SK-N-MC (cell line): ENCODE data around the gene FAM131B.

Experiments
- EZH2 ChIP-seq: fragments of 200-600 bp; sonication (generic); IDR thresholded peaks from one replicate; pipeline ENCODE4 v1.6.1; 2017; ENCODE audit warnings: antibody characterized with exemption
- POLR2AphosphoS5 ChIP-seq: IDR thresholded peaks from 2 replicates; pipeline ENCODE4 v1.6.1; 2012; ENCODE audit warnings: mild to moderate bottlenecking, low read depth, low read length, borderline replicate concordance

DNA sequence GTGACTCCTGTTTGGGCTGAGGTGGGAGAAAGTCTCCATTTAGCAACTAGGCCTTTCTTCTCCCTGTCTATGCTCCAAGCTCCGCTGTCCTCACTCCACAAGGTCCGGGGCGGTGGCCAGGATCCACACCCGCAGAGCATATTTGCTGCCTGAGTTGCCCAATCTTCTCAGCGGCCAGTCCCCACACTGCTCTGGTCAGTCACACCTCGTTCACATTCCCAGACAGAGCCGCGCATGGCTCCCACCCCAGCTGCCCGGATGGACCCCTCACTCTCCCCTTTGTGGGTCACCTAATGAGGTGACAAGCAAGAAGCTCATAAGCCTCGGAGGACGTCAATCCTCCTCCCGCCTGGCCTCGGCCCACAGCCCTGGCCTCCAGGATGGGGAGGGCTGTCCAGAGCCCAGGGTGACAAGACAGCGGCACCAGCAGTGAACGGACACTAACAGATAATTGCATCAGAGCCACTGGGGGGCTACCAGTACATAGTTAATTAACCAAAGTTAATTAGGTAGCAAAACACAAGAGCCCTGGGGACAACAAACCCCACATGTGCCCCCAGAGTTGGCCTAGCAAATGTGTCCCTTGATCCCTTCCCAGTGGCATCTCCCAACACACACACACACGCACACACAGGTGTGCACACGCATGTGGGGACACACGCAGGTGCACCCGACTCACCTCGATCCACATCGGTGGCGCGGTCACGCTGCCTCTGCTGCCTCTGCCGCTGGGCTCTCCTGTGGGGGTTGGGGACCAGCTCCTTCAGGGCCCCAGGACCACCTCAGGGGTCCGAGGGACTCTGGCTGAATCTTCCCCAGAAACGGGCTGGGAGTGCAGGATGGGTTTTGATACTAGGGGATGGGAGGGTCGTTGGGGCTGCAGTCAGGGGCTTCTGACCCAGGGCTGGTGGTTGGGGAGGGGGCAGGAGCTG is 34.4 kb upstream of the FAM131B start:
- TF ChIP-seq EZH2 = no peak
- TF ChIP-seq POLR2AphosphoS5 = no peak
